ENCODE results near the gene ARMC9. TPM values are rescaled to one million over a fixed set of nuclear protein-coding genes. Genes with fewer than 3 reads are reported as not detected.

ARMC9 gene
- total RNA-seq, 1 experiment from 2014 or later, result 23.4 TPM

DNA sequence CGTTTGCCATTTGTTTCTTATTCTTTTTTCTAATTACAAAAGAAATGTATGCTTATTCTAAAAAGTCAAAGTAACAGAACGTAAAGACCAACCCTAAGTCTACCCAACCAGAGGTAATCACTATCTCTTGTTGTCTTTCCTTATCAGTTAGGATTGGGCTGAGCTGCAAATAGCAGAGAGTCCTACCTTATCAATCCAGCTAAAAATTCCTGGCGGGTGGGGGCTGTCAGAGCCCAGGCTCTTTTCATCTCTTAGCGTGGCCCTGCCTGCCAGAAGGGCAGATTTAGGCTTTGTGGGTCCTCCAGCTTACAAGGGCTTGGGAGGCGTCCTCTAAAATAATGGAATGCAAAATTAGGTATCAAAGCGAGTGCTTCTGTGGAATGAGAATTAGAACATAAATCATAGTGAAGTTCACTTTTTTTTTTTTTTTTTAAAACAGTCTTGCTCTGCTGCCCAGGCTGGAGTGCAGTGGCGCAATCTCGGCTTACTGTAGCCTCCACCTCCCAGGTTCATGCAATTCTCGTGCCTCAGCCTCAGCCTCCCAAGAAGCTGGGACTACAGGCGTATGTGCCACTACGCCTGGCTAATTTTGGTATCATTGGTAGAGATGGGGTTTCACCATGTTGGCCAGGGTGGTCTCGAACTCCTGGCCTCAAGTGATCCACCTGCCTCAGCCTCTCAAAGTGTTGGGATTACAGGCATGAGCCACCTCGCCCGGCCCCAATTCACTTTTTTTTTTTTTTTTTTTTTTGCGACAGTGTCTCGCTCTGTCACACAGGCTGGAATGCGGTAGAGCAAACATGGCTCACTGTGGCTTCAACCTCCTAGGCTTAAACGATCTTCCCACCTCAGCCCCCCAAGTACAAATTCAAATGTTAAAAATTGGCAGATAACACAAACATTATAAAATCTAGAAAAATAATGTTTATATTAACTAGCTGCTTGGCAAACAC is 139.7 kb downstream of the ARMC9 start:
- no peaks in the 10 kb centered on the region for H4K20me1 ChIP-seq (ENCODE audit: low read length)
- BruUV-seq (replicated peaks), result no TSS peak
- H3K27ac ChIP-seq (ENCODE audit: low read length), result no peak overlapping the region
- no peaks in the 10 kb centered on the region for H3K36me3 ChIP-seq (ENCODE audit: low read depth, low read length)
- CTCF ChIA-PET, result no interaction called here
- no peaks in the 10 kb centered on the region for H3F3A ChIP-seq (ENCODE audit: low read length, unreplicated experiment)
- no peak overlapping the region for H3K4me2 ChIP-seq (ENCODE audit: low read length)
- H3K4me3 ChIP-seq (ENCODE audit: low read length), result no peak overlapping the region
- no peaks in the 10 kb centered on the region for H3K9me2 ChIP-seq (replicated peaks; ENCODE audit: low read length)
- POLR2A ChIA-PET (ENCODE audit: unreplicated experiment), result no interaction called here
- H3K79me2 ChIP-seq (ENCODE audit: low read length), result no peaks in the 10 kb centered on the region
- H3K9ac ChIP-seq (ENCODE audit: low read length), result no peak overlapping the region
- peaks cover 3% of the 10 kb centered on the region for H3K4me1 ChIP-seq (ENCODE audit: insufficient read depth, low read length)
- no peaks in the 10 kb centered on the region for H3K9me3 ChIP-seq (ENCODE audit: low read length)
- ATAC-seq (no peak), DNase-seq (no peak)
- H3K27me3 ChIP-seq (ENCODE audit: low read length), result no peaks in the 10 kb centered on the region
- no peak overlapping the region for H2AFZ ChIP-seq (ENCODE audit: low read length)
- intact Hi-C loops (cut with micrococcal nuclease), result no loop called here
- TF ChIP-seq EZH2phosphoT487 (IDR thresholded peaks at IDR 0.05; ENCODE audit: borderline replicate concordance, low read length) (no peak), EZH2 (IDR thresholded peaks at IDR 0.05; ENCODE audit: low read length, unreplicated experiment) (no peak)
- TF ChIP-seq, protein P1, sequence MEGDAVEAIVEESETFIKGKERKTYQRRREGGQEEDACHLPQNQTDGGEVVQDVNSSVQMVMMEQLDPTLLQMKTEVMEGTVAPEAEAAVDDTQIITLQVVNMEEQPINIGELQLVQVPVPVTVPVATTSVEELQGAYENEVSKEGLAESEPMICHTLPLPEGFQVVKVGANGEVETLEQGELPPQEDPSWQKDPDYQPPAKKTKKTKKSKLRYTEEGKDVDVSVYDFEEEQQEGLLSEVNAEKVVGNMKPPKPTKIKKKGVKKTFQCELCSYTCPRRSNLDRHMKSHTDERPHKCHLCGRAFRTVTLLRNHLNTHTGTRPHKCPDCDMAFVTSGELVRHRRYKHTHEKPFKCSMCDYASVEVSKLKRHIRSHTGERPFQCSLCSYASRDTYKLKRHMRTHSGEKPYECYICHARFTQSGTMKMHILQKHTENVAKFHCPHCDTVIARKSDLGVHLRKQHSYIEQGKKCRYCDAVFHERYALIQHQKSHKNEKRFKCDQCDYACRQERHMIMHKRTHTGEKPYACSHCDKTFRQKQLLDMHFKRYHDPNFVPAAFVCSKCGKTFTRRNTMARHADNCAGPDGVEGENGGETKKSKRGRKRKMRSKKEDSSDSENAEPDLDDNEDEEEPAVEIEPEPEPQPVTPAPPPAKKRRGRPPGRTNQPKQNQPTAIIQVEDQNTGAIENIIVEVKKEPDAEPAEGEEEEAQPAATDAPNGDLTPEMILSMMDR (conservative IDR thresholded peaks at IDR 0.05; ENCODE audit: low read depth, low read length), result no peak

GRCh38 chr2:231339316-231339715 is 140.9 kb downstream of the ARMC9 start:
- Histone ChIP-seq H3K9ac (ENCODE audit: low read length) (no peak overlapping the region), H3K4me1 (ENCODE audit: insufficient read depth, low read length) (no peaks in the 10 kb centered on the region), H2AFZ (ENCODE audit: low read length) (no peak overlapping the region), H3K9me3 (ENCODE audit: low read length) (no peaks in the 10 kb centered on the region), H3K4me2 (ENCODE audit: low read length) (no peak overlapping the region), H3K27ac (ENCODE audit: low read length) (no peak overlapping the region), H3K36me3 (ENCODE audit: low read depth, low read length) (no peaks in the 10 kb centered on the region), H4K20me1 (ENCODE audit: low read length) (no peaks in the 10 kb centered on the region), H3F3A (ENCODE audit: low read length, unreplicated experiment) (no peaks in the 10 kb centered on the region), H3K9me2 (replicated peaks; ENCODE audit: low read length) (no peaks in the 10 kb centered on the region), H3K79me2 (ENCODE audit: low read length) (no peaks in the 10 kb centered on the region), H3K27me3 (ENCODE audit: low read length) (no peaks in the 10 kb centered on the region), H3K4me3 (ENCODE audit: low read length) (no peak overlapping the region)
- ChIA-PET POLR2A (ENCODE audit: unreplicated experiment) (no interaction called here), CTCF (no interaction called here)
- TF ChIP-seq, protein P1 (conservative IDR thresholded peaks at IDR 0.05; ENCODE audit: low read depth, low read length), result no peak
- TF ChIP-seq EZH2 (IDR thresholded peaks at IDR 0.05; ENCODE audit: low read length, unreplicated experiment) (no peak), EZH2phosphoT487 (IDR thresholded peaks at IDR 0.05; ENCODE audit: borderline replicate concordance, low read length) (no peak)
- intact Hi-C loops (cut with micrococcal nuclease), result no loop called here
- DNase-seq (no peak), ATAC-seq (no peak)
- BruUV-seq (replicated peaks), result no TSS peak

DNA sequence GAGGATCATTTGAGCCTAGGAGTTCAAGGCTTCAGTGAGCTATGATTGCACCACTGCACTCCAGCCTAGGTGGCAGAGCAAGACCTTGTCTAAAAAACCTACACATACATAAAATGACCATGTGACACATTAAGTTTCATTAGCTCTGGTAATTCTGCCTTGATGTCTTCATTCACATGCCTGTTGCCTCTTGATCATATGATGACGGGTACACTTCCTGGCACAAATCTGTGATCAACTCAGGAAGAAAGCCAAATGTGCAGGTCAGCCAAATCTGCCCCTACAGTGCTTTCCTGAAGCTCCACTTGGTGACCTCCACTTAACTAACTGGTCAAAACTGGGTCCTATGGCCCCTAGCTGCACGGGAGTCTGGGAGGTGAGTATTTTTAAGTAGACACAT is 142.7 kb downstream of the ARMC9 start:
- Histone ChIP-seq H3K9me2 (replicated peaks; ENCODE audit: low read length) (no peaks in the 10 kb centered on the region), H3K27me3 (ENCODE audit: low read length) (no peaks in the 10 kb centered on the region), H3K27ac (ENCODE audit: low read length) (no peak overlapping the region), H3K4me3 (ENCODE audit: low read length) (no peak overlapping the region), H3K4me1 (ENCODE audit: insufficient read depth, low read length) (no peaks in the 10 kb centered on the region), H2AFZ (ENCODE audit: low read length) (no peak overlapping the region), H3K79me2 (ENCODE audit: low read length) (no peaks in the 10 kb centered on the region), H3F3A (ENCODE audit: low read length, unreplicated experiment) (no peaks in the 10 kb centered on the region), H4K20me1 (ENCODE audit: low read length) (no peaks in the 10 kb centered on the region), H3K9me3 (ENCODE audit: low read length) (no peaks in the 10 kb centered on the region), H3K36me3 (ENCODE audit: low read depth, low read length) (no peaks in the 10 kb centered on the region), H3K4me2 (ENCODE audit: low read length) (no peak overlapping the region), H3K9ac (ENCODE audit: low read length) (no peak overlapping the region)
- ChIA-PET CTCF (no interaction called here), POLR2A (ENCODE audit: unreplicated experiment) (no interaction called here)
- intact Hi-C loops (cut with micrococcal nuclease), result no loop called here
- no TSS peak for BruUV-seq (replicated peaks)
- no peak for DNase-seq
- ATAC-seq, result no peak
- TF ChIP-seq EZH2 (IDR thresholded peaks at IDR 0.05; ENCODE audit: low read length, unreplicated experiment) (no peak), EZH2phosphoT487 (IDR thresholded peaks at IDR 0.05; ENCODE audit: borderline replicate concordance, low read length) (no peak)
- TF ChIP-seq, protein P1 (conservative IDR thresholded peaks at IDR 0.05; ENCODE audit: low read depth, low read length), result no peak

Measured in PC-3 (cell line).